Brain microvascular endothelial cell (primary cell): ENCODE measurements around the gene PPIF.

Experiments used
- DNase-seq: peaks from one replicate; pipeline ENCODE4 v3.0.0-alpha.2; 2020
- H3K27ac ChIP-seq: fragments of 250-450 bp; sonication (Bioruptor Pico); 2 replicates; pipeline ENCODE4 v1.5.1; 2020; ENCODE audit warnings: mild to moderate bottlenecking, moderate library complexity
- H3K27me3 ChIP-seq: fragments of 250-450 bp; sonication (Bioruptor Pico); replicated peaks from 2 replicates; pipeline ENCODE4 v1.5.1; 2020; ENCODE audit warnings: mild to moderate bottlenecking
- H3K36me3 ChIP-seq: fragments of 250-450 bp; sonication (Bioruptor Pico); replicated peaks from 2 replicates; pipeline ENCODE4 v1.5.1; 2020; ENCODE audit warnings: mild to moderate bottlenecking
- H3K4me3 ChIP-seq: 2 replicates; pipeline ENCODE4 v1.5.1; 2011; ENCODE audit warnings: low read depth, mild to moderate bottlenecking, control low read depth, low read length, moderate library complexity
- in situ Hi-C: cut with HindIII; loops from 2 replicates; pipeline ENCODE4 v1.10.0; 2017; ENCODE audit warnings: low sequenced_read_pairs, low pct_ligation_motif_present
- TF ChIP-seq, protein P1 (sequence below): IDR thresholded peaks from 2 replicates; pipeline ENCODE4 v1.5.1; 2011; ENCODE audit warnings: low read depth, mild to moderate bottlenecking, moderate library complexity, low read length, control low read depth, inconsistent platforms; ENCODE audit errors: missing control alignments

The PPIF gene

DNA sequence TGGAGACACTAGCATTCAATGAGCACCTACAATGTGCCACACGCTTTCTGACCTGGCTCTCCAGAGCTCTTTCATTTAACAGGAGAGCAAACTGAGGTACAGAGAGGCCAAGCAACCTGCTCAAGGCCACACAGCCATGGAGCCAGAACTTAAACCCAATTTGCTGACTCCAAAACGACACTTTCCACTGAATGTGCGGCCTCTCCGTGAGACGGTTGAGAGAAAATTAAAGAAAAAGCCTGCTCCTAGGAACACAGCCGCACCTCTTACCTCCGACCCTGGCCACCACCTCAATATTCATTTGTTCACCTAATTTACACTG is 55.3 kb downstream of the PPIF start:
- TF ChIP-seq, protein P1, sequence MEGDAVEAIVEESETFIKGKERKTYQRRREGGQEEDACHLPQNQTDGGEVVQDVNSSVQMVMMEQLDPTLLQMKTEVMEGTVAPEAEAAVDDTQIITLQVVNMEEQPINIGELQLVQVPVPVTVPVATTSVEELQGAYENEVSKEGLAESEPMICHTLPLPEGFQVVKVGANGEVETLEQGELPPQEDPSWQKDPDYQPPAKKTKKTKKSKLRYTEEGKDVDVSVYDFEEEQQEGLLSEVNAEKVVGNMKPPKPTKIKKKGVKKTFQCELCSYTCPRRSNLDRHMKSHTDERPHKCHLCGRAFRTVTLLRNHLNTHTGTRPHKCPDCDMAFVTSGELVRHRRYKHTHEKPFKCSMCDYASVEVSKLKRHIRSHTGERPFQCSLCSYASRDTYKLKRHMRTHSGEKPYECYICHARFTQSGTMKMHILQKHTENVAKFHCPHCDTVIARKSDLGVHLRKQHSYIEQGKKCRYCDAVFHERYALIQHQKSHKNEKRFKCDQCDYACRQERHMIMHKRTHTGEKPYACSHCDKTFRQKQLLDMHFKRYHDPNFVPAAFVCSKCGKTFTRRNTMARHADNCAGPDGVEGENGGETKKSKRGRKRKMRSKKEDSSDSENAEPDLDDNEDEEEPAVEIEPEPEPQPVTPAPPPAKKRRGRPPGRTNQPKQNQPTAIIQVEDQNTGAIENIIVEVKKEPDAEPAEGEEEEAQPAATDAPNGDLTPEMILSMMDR, result no peak
- in situ Hi-C loops, result no loop called here
- Histone ChIP-seq H3K27me3 (no peaks in the 10 kb centered on the region), H3K36me3 (peaks cover 2% of the 10 kb centered on the region), H3K4me3 (no peak overlapping the region), H3K27ac (no peak overlapping the region)
- no peak for DNase-seq

DNA sequence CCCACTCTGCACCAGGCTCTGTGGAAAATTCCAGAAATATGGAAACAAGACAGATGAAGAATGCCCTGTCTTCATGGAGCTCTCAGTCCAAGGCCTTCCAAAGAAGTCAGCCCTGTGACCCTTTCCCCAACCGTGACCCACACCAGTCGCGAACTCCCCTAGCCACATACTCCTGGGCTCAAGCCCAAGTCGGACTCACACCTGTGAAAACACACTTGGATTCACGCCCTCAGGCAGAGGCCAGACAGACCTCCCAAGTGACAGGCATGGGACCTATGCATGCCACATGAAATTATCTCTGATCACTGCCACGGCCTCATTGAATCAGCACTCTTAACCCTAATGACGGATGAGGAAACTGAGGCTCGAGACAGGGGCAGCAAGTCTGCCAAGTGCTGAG is 55.7 kb downstream of the PPIF start:
- in situ Hi-C loops, result no loop called here
- TF ChIP-seq, protein P1, result no peak
- Histone ChIP-seq H3K27ac (no peak overlapping the region), H3K4me3 (no peak overlapping the region), H3K36me3 (peaks cover 2% of the 10 kb centered on the region), H3K27me3 (no peaks in the 10 kb centered on the region)
- no peak for DNase-seq

DNA sequence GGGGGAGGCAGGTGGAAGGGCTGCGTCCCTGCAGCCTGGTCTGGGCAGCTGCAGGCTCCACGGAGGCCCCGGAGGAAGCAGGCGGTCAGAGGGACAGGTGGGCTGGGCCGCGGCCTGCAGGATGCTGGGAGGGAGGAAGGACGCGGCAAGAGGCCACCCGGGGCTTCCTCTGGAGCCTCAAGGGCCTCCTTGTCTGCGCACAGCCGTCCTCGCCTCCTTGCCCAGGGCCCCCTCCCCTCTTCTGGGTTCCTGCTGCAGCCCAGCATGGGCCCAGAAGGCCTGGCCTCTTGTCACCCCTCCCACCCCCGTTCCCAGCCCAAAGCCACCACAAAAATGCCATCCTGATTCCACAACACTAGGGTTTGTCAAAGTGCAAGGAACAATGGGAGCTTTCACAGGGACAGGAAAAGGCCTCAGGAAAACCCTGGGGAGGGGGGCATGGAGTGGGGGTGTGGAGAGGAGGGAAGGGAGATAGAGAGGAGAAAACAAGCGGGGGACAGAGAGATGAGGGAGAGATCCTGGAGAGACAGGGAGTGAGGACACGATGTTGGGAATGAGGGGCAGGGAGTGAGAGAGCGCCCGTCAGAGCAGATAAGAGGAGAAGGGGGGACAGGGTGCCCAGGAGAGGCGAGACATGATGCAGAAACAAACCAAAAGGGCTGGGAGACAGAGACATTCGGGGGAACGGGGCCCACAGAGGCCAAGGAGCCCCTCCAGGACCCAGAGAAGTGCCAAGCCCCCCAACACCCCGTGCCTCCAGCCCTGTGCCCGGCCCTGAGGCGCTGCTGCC is 56.4 kb downstream of the PPIF start:
- peak overlapping the region; percentile 53 for H3K27ac ChIP-seq
- DNase-seq, result no peak
- no peaks in the 10 kb centered on the region for H3K27me3 ChIP-seq
- H3K4me3 ChIP-seq, result no peak overlapping the region
- TF ChIP-seq, protein P1, result no peak
- in situ Hi-C loops, result no loop called here
- peaks cover 2% of the 10 kb centered on the region for H3K36me3 ChIP-seq

DNA sequence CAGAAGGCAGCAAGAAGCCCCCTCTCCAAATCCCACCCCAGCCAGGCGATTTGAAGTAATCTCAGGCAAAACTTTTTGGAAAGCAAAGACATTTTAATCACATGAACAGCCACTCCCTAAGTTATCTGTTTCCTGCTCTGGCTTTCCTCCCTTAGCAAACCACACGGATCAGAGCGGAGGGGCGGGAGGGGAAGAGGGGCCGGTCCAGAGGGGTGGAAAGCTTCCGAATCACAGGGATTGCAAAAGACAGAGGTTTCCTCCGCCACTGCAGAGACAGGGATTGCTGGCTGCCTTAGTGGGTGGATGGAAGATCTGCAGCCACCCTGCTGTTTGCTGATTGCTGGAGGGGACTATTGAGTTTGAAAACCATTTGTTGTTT is 57.0 kb downstream of the PPIF start:
- H3K36me3 ChIP-seq, result peaks cover 2% of the 10 kb centered on the region
- no peak for DNase-seq
- in situ Hi-C loops, result no loop called here
- TF ChIP-seq, protein P1, result no peak
- peak overlapping the region; percentile 53 for H3K27ac ChIP-seq
- H3K4me3 ChIP-seq, result no peak overlapping the region
- H3K27me3 ChIP-seq, result no peaks in the 10 kb centered on the region

DNA sequence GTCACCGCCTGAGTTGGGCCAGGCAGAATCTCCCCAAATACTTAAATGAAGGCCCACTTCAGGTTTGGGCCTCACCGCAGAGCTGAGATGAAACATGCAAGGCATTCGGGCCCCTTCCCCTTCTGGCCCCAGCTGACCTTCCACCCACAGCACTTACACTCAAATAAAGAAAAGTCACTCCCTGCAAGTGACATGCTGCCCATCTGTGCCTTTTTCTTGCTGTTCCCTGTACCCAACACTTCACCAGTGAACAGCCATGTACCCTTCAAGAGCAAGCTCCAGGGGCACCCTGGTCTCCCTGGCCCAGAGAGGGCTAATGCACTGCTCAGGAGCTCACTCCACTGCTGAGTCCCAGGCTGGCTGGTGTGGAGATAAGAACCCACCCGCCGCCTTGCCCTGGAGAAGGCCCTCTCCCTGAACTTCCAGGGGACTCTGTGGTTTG is 57.4 kb downstream of the PPIF start:
- TF ChIP-seq, protein P1, result no peak
- Histone ChIP-seq H3K27ac (no peak overlapping the region), H3K27me3 (no peaks in the 10 kb centered on the region), H3K36me3 (peaks cover 2% of the 10 kb centered on the region), H3K4me3 (no peak overlapping the region)
- DNase-seq, result no peak
- in situ Hi-C loops, result no loop called here
